ENCODE measurements around the gene SPEM2. TPM values are rescaled to one million over a fixed set of nuclear protein-coding genes. Genes with fewer than 3 reads are reported as not detected.

SPEM2 gene
- total and polyA plus RNA-seq, 2 of the 8 experiments (the other 6 are each of a cell fraction or from before 2014, with no cell fraction given) = 0.03 TPM; not detected in 1

- TF ChIP-seq SAP30 (IDR thresholded peaks at IDR 0.05; ENCODE audit: insufficient read depth, insufficient replicate concordance, low read length) (no peak), NANOG (IDR thresholded peaks at IDR 0.05; ENCODE audit: insufficient read depth, low read depth, low read length, poor library complexity, severe bottlenecking) (no peak), KDM4A (IDR thresholded peaks at IDR 0.05; ENCODE audit: low read depth, low read length, severe bottlenecking) (peak; percentile 84), RNF2 (IDR thresholded peaks at IDR 0.05; ENCODE audit: borderline replicate concordance, low read depth, low read length, missing control alignments, poor library complexity, severe bottlenecking) (no peak), SIX5 (IDR thresholded peaks at IDR 0.05; ENCODE audit: low read depth, low read length) (no peak), SUZ12 (IDR thresholded peaks at IDR 0.05; ENCODE audit: low read length) (no peak), BACH1 (IDR thresholded peaks at IDR 0.05; ENCODE audit: low read length) (no peak), SP2 (IDR thresholded peaks at IDR 0.05; ENCODE audit: low read length) (no peak), ATF2 (IDR thresholded peaks at IDR 0.05; ENCODE audit: low read length) (no peak), SRF (IDR thresholded peaks at IDR 0.05; ENCODE audit: low read depth, low read length) (no peak), CTCF (IDR thresholded peaks at IDR 0.05; ENCODE audit: control extremely low read depth in 1 of 3, insufficient read depth in 1 of 3, low read depth in 1 of 3, low read length in 3 of 3) (no peak), TCF12 (IDR thresholded peaks at IDR 0.05; ENCODE audit: low read depth, low read length) (no peak), POLR2A (IDR thresholded peaks at IDR 0.05; ENCODE audit: control extremely low read depth in 1 of 2, low read depth in 2 of 2, low read length in 2 of 2) (no peak), CEBPB (IDR thresholded peaks at IDR 0.05; ENCODE audit: low read depth, low read length) (no peak), GTF2F1 (IDR thresholded peaks at IDR 0.05; ENCODE audit: borderline replicate concordance, low read depth, low read length) (no peak), PHF8 (conservative IDR thresholded peaks at IDR 0.05; ENCODE audit: low read depth, low read length) (no peak), CTBP2 (IDR thresholded peaks at IDR 0.05; ENCODE audit: borderline replicate concordance, insufficient read depth, insufficient read length, low read length) (peak; percentile 25)
- TF ChIP-seq, protein P1, sequence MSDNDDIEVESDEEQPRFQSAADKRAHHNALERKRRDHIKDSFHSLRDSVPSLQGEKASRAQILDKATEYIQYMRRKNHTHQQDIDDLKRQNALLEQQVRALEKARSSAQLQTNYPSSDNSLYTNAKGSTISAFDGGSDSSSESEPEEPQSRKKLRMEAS (IDR thresholded peaks at IDR 0.05) = no peak; the same call in 1 of the 2 replicates
Measured at GRCh38 chr17:7444682-7445618, 19.5 kb downstream of the SPEM2 start, which contains the start of gene CHRNB1 (continued).

All from H1 (cell line).